ENCODE measurements around the gene AP1G1.
"Not testable (repeated sequence)": the region's sequence is repeated elsewhere in the genome, so short reads cannot be mapped to it uniquely, and the experiment has no call there.

AP1G1 gene

GRCh38 chr16:71693164-71693563 lies 115.5 kb downstream of the AP1G1 start:
- no peak for DNase-seq

GRCh38 chr16:71689901-71690300 lies 118.7 kb downstream of the AP1G1 start:
- no peak for DNase-seq

GRCh38 chr16:71687861-71688260 lies 120.8 kb downstream of the AP1G1 start:
- no peak for DNase-seq

GRCh38 chr16:71684280-71684679 lies 124.4 kb downstream of the AP1G1 start:
- DNase-seq, result not testable (repeated sequence)

GRCh38 chr16:71681360-71681759 lies 127.3 kb downstream of the AP1G1 start:
- no peak for DNase-seq
